ENCODE results near the gene FXYD7.

DNA sequence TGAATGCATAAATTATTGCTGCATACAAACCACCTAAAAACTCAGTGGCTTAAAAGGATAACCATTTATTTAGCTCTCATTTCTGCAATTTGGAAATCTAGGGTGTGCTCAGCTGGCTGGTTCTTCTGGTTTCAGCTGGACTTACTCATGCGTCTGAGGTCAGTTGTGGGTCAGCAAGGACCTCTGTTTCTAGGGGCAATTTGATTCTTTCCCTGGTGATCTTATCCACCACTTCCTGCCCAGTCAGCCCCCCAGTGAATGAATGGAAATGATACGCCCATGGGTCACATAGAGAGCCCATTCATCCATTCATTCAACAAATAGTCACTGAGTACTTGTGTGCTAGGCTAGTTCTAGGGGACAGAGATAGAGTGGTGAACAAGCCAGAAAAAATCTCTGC is 21.4 kb downstream of the FXYD7 start:
- no peak for TF ChIP-seq EZH2phosphoT487 (IDR thresholded peaks at IDR 0.05; ENCODE audit: borderline replicate concordance, low read depth, low read length)
- TF ChIP-seq, protein P1, sequence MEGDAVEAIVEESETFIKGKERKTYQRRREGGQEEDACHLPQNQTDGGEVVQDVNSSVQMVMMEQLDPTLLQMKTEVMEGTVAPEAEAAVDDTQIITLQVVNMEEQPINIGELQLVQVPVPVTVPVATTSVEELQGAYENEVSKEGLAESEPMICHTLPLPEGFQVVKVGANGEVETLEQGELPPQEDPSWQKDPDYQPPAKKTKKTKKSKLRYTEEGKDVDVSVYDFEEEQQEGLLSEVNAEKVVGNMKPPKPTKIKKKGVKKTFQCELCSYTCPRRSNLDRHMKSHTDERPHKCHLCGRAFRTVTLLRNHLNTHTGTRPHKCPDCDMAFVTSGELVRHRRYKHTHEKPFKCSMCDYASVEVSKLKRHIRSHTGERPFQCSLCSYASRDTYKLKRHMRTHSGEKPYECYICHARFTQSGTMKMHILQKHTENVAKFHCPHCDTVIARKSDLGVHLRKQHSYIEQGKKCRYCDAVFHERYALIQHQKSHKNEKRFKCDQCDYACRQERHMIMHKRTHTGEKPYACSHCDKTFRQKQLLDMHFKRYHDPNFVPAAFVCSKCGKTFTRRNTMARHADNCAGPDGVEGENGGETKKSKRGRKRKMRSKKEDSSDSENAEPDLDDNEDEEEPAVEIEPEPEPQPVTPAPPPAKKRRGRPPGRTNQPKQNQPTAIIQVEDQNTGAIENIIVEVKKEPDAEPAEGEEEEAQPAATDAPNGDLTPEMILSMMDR (conservative IDR thresholded peaks at IDR 0.05; ENCODE audit: low read length), result no peak

Data from OCI-LY7 (cell line).